Panc1 (cell line): ENCODE measurements around the gene PDLIM7. TPM values are rescaled to one million over a fixed set of nuclear protein-coding genes. Genes with fewer than 3 reads are reported as not detected.

Experiments used
- ATAC-seq: fragments of 200-7000 bp; cut with Tn5 transposase; 2 replicates; pipeline ENCODE4 v1.9.1; 2020; ENCODE audit warnings: mild to moderate bottlenecking, moderate library complexity
- BruUV-seq: library from RNA; stranded (reverse); fragments of 400-500 nt; replicated peaks from 2 replicates; lab custom pipeline; 2021; lab: Mats Ljungman, UMichigan
- CTCF ChIA-PET: fragments of 300-600 bp; sonication (Branson Sonifier 250); formaldehyde crosslinking; loops from one replicate; lab custom pipeline; 2022; ENCODE audit warnings: antibody characterized with exemption; lab: Charles Lee
- POLR2A ChIA-PET: fragments of 300-600 bp; sonication (Branson Sonifier 250); formaldehyde crosslinking; loops from one replicate; lab custom pipeline; 2022; ENCODE audit warnings: antibody characterized with exemption; lab: Charles Lee
- DNase-seq: peaks from one replicate; pipeline ENCODE4 v3.0.0-alpha.2; 2010; ENCODE audit warnings: low read depth, low spot score
- H3K27ac ChIP-seq: 2 replicates; pipeline ENCODE4 v1.5.1; 2011; ENCODE audit warnings: mild to moderate bottlenecking, low read length, inconsistent platforms
- H3K27me3 ChIP-seq: fragments of 200-500 bp; sonication (Bioruptor generic); 2 replicates; pipeline ENCODE4 v1.6.0; 2014; ENCODE audit warnings: low read length, inconsistent platforms; ENCODE audit not compliant: control insufficient read depth, insufficient read depth
- H3K36me3 ChIP-seq: fragments of 200-500 bp; sonication (Bioruptor generic); 2 replicates; pipeline ENCODE4 v1.5.1; 2014; ENCODE audit warnings: inconsistent platforms, mild to moderate bottlenecking, low read length, moderate library complexity; ENCODE audit not compliant: control insufficient read depth, insufficient read depth
- H3K4me1 ChIP-seq: 2 replicates; pipeline ENCODE4 v1.5.1; 2011; ENCODE audit warnings: inconsistent platforms, mild to moderate bottlenecking, low read length, moderate library complexity; ENCODE audit not compliant: control insufficient read depth, insufficient read depth
- H3K4me3 ChIP-seq, 2 experiments: 2 replicates each; pipeline ENCODE4 v1.5.1; 2011 to 2012; ENCODE audit warnings: low read depth in 2 of 2, low read length in 2 of 2, mild to moderate bottlenecking in 2 of 2, inconsistent platforms in 1 of 2, moderate library complexity in 1 of 2
- H3K9me3 ChIP-seq: fragments of 200-500 bp; sonication (Bioruptor generic); 2 replicates; pipeline ENCODE4 v1.5.1; 2014; ENCODE audit warnings: low read depth, mild to moderate bottlenecking, inconsistent platforms, low read length, moderate library complexity; ENCODE audit not compliant: control insufficient read depth, insufficient read depth
- POLR2AphosphoS5 ChIP-seq: IDR thresholded peaks from 2 replicates; pipeline ENCODE4 v1.6.1; 2012; ENCODE audit warnings: mild to moderate bottlenecking, low read depth, low read length, moderate library complexity
- SIN3A ChIP-seq: IDR thresholded peaks from 2 replicates; pipeline ENCODE4 v1.6.1; 2012; ENCODE audit warnings: low read depth, mild to moderate bottlenecking, low read length, moderate library complexity, borderline replicate concordance; ENCODE audit not compliant: insufficient read depth
- TCF7L2 ChIP-seq: IDR thresholded peaks from 2 replicates; pipeline ENCODE4 v1.6.1; 2011; ENCODE audit warnings: mild to moderate bottlenecking, low read depth, low read length, inconsistent platforms
- in situ Hi-C: cut with HindIII; loops from 2 replicates; pipeline ENCODE4 v1.10.0; 2016; ENCODE audit warnings: low sequenced_read_pairs, low pct_unique_long_range_greater_than_20kb
- intact Hi-C: fragments of 100-400 bp; cut with micrococcal nuclease; formaldehyde crosslinking; loops from one replicate; pipeline ENCODE4 v1.10.0; 2022; ENCODE audit not compliant: unreplicated experiment
- total RNA-seq: library from RNA; stranded (reverse); gene quantifications from one replicate; pipeline ENCODE4 v1.2.1, GENCODE V29; 2021; ENCODE audit not compliant: unreplicated experiment
- TF ChIP-seq, protein P1 (sequence below): fragments of 450-650 bp; IDR thresholded peaks from 2 replicates; pipeline ENCODE4 v1.5.1; 2017; ENCODE audit warnings: mild to moderate bottlenecking
- TF ChIP-seq, protein P2 (sequence below), 2 experiments: IDR thresholded peaks; 2 replicates each; pipeline ENCODE4 v1.6.1; 2011 to 2012; ENCODE audit warnings: low read depth in 2 of 2, control low read depth in 1 of 2, low read length in 1 of 2, mild to moderate bottlenecking in 1 of 2, moderate library complexity in 1 of 2; ENCODE audit not compliant: insufficient read depth in 1 of 2

The PDLIM7 gene
- total RNA-seq, 1 experiment from 2014 or later = 62.9 TPM

DNA sequence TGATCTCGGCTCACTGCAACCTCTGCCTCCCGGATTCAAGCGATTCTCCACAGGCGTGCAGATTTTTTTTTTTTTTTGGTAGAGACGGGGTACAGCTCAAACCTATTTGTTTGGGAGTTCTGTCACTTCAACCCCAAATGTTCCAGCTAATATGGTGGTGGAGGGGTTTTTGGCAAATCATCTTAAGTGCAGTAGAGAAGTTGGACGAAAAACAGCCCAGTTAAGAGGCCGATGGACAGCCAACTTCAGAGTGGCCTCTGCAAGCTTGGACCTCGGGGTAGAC, 51.5 kb downstream of the PDLIM7 start:
- H3K36me3 ChIP-seq = no peaks in the 10 kb centered on the region; the same call in 1 of the 2 replicates
- H3K27me3 ChIP-seq = no peaks in the 10 kb centered on the region
- ChIA-PET POLR2A (interaction anchor here (0.6 to 0.7 kb wide), 5 partner anchors 9 to 162 kb away, joined by 4 to 6 read pairs (median 4); no protein-coding TSS in a partner anchor), CTCF (interaction anchor here (0.7 kb wide), 1 partner anchor 67 kb away, joined by 3 read pairs; no protein-coding TSS in a partner anchor)
- H3K27ac ChIP-seq = peak overlapping the region; percentile 84
- DNase-seq (no peak), ATAC-seq (no peak)
- H3K4me3 ChIP-seq = peak overlapping the region; percentile 54 to 70
- no TSS peak for BruUV-seq
- H3K4me1 ChIP-seq = peaks cover 49% of the 10 kb centered on the region
- TF ChIP-seq, protein P1, sequence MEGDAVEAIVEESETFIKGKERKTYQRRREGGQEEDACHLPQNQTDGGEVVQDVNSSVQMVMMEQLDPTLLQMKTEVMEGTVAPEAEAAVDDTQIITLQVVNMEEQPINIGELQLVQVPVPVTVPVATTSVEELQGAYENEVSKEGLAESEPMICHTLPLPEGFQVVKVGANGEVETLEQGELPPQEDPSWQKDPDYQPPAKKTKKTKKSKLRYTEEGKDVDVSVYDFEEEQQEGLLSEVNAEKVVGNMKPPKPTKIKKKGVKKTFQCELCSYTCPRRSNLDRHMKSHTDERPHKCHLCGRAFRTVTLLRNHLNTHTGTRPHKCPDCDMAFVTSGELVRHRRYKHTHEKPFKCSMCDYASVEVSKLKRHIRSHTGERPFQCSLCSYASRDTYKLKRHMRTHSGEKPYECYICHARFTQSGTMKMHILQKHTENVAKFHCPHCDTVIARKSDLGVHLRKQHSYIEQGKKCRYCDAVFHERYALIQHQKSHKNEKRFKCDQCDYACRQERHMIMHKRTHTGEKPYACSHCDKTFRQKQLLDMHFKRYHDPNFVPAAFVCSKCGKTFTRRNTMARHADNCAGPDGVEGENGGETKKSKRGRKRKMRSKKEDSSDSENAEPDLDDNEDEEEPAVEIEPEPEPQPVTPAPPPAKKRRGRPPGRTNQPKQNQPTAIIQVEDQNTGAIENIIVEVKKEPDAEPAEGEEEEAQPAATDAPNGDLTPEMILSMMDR = no peak
- TF ChIP-seq POLR2AphosphoS5 (no peak), TCF7L2 (no peak), SIN3A (no peak)
- TF ChIP-seq, protein P2, sequence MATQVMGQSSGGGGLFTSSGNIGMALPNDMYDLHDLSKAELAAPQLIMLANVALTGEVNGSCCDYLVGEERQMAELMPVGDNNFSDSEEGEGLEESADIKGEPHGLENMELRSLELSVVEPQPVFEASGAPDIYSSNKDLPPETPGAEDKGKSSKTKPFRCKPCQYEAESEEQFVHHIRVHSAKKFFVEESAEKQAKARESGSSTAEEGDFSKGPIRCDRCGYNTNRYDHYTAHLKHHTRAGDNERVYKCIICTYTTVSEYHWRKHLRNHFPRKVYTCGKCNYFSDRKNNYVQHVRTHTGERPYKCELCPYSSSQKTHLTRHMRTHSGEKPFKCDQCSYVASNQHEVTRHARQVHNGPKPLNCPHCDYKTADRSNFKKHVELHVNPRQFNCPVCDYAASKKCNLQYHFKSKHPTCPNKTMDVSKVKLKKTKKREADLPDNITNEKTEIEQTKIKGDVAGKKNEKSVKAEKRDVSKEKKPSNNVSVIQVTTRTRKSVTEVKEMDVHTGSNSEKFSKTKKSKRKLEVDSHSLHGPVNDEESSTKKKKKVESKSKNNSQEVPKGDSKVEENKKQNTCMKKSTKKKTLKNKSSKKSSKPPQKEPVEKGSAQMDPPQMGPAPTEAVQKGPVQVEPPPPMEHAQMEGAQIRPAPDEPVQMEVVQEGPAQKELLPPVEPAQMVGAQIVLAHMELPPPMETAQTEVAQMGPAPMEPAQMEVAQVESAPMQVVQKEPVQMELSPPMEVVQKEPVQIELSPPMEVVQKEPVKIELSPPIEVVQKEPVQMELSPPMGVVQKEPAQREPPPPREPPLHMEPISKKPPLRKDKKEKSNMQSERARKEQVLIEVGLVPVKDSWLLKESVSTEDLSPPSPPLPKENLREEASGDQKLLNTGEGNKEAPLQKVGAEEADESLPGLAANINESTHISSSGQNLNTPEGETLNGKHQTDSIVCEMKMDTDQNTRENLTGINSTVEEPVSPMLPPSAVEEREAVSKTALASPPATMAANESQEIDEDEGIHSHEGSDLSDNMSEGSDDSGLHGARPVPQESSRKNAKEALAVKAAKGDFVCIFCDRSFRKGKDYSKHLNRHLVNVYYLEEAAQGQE (IDR thresholded peaks at IDR 0.05; ENCODE audit: insufficient read depth in 1 of 2, low read depth in 2 of 2, low read length in 1 of 2) = no peak
- no peaks in the 10 kb centered on the region for H3K9me3 ChIP-seq
- in situ Hi-C loops (no loop called here), intact Hi-C loops (no loop called here)

DNA sequence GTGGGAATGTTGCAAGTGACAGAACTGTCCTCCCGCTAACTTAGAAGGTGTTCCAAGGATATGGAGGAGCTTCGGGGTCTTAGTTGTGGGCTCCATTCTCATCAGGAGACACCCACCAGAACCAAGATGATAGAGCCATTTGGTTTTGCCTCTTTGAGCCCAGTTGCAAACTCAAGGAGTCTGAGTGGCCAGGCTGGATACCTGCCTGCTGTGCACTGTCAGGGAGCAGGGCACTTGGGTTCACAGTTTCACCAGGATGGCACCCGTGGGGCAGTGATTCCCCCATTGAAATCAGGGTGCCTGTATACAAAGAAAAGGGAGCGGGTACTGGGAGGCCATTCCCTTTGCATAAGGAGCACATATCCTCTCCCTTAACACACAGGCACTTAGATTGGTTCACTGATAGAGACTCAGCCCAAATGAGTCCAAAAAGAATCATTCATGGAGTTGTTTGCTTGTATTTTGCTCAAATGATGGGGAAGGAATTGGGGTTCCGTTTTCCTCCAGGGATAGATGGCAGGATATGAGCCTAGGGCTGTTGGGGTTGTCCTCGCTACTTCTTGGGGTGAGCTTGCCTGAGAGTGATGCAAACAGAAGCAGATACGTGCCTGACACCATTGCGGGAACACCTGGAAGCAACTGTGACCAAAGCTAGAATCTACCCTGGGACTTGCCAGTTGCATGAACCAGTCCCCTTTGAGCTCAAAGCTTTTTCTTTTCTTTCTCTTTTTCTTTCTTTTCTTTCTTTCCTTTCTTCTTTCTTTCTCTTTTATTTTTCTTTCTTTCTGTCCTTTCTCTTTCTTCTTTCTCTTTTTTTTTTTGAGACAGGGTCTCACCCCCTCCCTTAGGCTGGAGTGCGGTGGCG, 52.1 kb downstream of the PDLIM7 start:
- H3K4me3 ChIP-seq = no peak overlapping the region
- intact Hi-C loops = no loop called here
- TSS peak; percentile 79 for BruUV-seq
- peak; percentile 23; the same call in 1 of the 2 replicates for TF ChIP-seq POLR2AphosphoS5
- TF ChIP-seq SIN3A = no peak
- TF ChIP-seq, protein P1 = no peak
- ATAC-seq (no peak), DNase-seq (no peak)
- ChIA-PET CTCF (interaction anchor here (0.7 kb wide), 1 partner anchor 67 kb away, joined by 3 read pairs; no protein-coding TSS in a partner anchor), POLR2A (interaction anchor here (0.6 to 0.7 kb wide), 5 partner anchors 9 to 163 kb away, joined by 4 to 6 read pairs (median 4); no protein-coding TSS in a partner anchor)
- in situ Hi-C loops = no loop called here
- H3K27ac ChIP-seq = peak overlapping the region; percentile 84
- H3K36me3 ChIP-seq = no peaks in the 10 kb centered on the region; the same call in 1 of the 2 replicates
- no peaks in the 10 kb centered on the region for H3K9me3 ChIP-seq
- H3K4me1 ChIP-seq = peaks cover 46% of the 10 kb centered on the region
- no peaks in the 10 kb centered on the region for H3K27me3 ChIP-seq
